WTC11 (cell line): ENCODE results near the gene CLP1.

ENCODE experiments used
- GABPB1 ChIP-seq: sonication (generic); formaldehyde crosslinking; IDR thresholded peaks from 2 replicates; pipeline ENCODE4 v1.8.1; 2023; ENCODE audit warnings: mild to moderate bottlenecking, missing genetic modification reagents
- SMAD3 ChIP-seq: sonication (generic); formaldehyde crosslinking; IDR thresholded peaks from 2 replicates; pipeline ENCODE4 v1.8.0; 2022; ENCODE audit warnings: missing genetic modification reagents, mild to moderate bottlenecking, borderline replicate concordance
- TF ChIP-seq, protein P1 (sequence below): sonication (generic); formaldehyde crosslinking; IDR thresholded peaks from 2 replicates; pipeline ENCODE4 v1.8.0; 2022; ENCODE audit warnings: mild to moderate bottlenecking, missing genetic modification reagents

- TF ChIP-seq, protein P1, sequence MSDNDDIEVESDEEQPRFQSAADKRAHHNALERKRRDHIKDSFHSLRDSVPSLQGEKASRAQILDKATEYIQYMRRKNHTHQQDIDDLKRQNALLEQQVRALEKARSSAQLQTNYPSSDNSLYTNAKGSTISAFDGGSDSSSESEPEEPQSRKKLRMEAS (CRISPR knock-in tag) = no peak
- TF ChIP-seq GABPB1 (CRISPR knock-in tag) (no peak), SMAD3 (CRISPR knock-in tag) (no peak)
These were observed 23.3 kb upstream of the CLP1 start for GRCh38 chr11:57634311-57634710.
